ENCODE measurements around the gene HEATR1. TPM values are rescaled to one million over a fixed set of nuclear protein-coding genes. Genes with fewer than 3 reads are reported as not detected.

The HEATR1 gene
- total RNA-seq = 100 to 1,000 TPM; 101 to 106 TPM
- 14.2 TPM for polyA plus RNA-seq

- H3K4me1 ChIP-seq (ENCODE audit: insufficient read depth, low read length) = peaks cover 21% of the 10 kb centered on the region
- CTCF ChIA-PET = no interaction called here
- peak within 1 kb of the TSS; percentile 92 for H3K4me3 ChIP-seq (ENCODE audit: low read length)
- POLR2A ChIA-PET = interaction anchor here (0.5 to 1.1 kb wide), 5 partner anchors 13 to 338 kb away, joined by 3 to 5 read pairs (median 3); partner anchors contain the start of gene MTR
- peak within 1 kb of the TSS; percentile 80 to 98 (median 94) for H3K27ac Mint-ChIP-seq
- peak within 1 kb of the TSS; percentile 97 to 99 (median 99) for H3K4me3 Mint-ChIP-seq
- H3K36me3 ChIP-seq (ENCODE audit: insufficient read depth, low read length) = no peaks in the 10 kb centered on the region
- H3K9me3 ChIP-seq (ENCODE audit: low read length) = no peaks in the 10 kb centered on the region
- no peaks in the 10 kb centered on the region for H3K27me3 ChIP-seq (ENCODE audit: insufficient read depth, low read length, poor library complexity, severe bottlenecking)
- peak within 1 kb of the TSS; percentile 72 for H3K27ac ChIP-seq (ENCODE audit: low read depth, low read length)
- peaks cover 27 to 41% (median 36%) of the 10 kb centered on the region in 3 donors for H3K4me1 Mint-ChIP-seq
- H3K36me3 Mint-ChIP-seq = peaks cover 0 to 43% (median 1%) of the 10 kb centered on the region in 3 donors
- peak; percentile 78 to 87 (median 83) for DNase-seq
- peaks cover 14% of the 10 kb centered on the region in 2 donors for H3K27me3 Mint-ChIP-seq
- no peaks in the 10 kb centered on the region for H3K9me3 Mint-ChIP-seq
These were observed at the start of gene HEATR1 for GRCh38 chr1:236603991-236604904. Gene HEATR1 (minus strand): TSS chr1:236604516. CDS start chr1:236604095, 421 bp downstream.

GRCh38 chr1:236645016-236645680 is 40.8 kb upstream of the HEATR1 start:
- ChIA-PET CTCF (no interaction called here), POLR2A (no interaction called here)
- Mint-ChIP-seq H3K4me1 (no peaks in the 10 kb centered on the region), H3K9me3 (no peaks in the 10 kb centered on the region), H3K36me3 (no peaks in the 10 kb centered on the region), H3K27ac (peak overlapping the region in 1 of 8 donors; percentile 47), H3K4me3 (no peak overlapping the region), H3K27me3 (peaks cover 3 to 4% of the 10 kb centered on the region in 2 donors)
- H3K36me3 ChIP-seq (ENCODE audit: insufficient read depth, low read length) = no peaks in the 10 kb centered on the region
- H3K4me1 ChIP-seq (ENCODE audit: insufficient read depth, low read length) = no peaks in the 10 kb centered on the region
- no peak overlapping the region for H3K4me3 ChIP-seq (ENCODE audit: low read length)
- no peak for DNase-seq
- no peaks in the 10 kb centered on the region for H3K27me3 ChIP-seq (ENCODE audit: insufficient read depth, low read length, poor library complexity, severe bottlenecking)
- no peak overlapping the region for H3K27ac ChIP-seq (ENCODE audit: low read depth, low read length)
- H3K9me3 ChIP-seq (ENCODE audit: low read length) = no peaks in the 10 kb centered on the region

DNA sequence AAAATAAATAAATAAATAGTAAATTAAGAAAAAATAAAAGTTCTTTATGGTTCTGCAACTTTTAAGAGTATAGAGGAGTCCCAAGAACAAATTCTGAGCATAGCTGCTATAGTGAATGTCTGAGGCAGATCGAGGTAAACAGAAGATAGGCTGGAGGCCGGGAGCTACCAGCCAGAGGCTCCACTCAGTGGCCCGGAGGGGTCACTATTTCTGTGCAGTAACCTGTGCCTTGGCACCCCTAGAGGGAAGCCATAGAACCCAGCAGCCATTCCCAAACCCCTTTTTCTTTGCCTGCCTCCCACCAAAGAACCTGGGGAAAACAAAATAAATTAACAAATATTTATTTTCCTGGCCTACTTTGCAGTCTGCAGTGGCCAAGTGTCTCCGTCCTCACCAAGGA is 38.4 kb upstream of the HEATR1 start:
- H3K27me3 ChIP-seq (ENCODE audit: insufficient read depth, low read length, poor library complexity, severe bottlenecking) = no peaks in the 10 kb centered on the region
- Mint-ChIP-seq H3K27ac (no peak overlapping the region), H3K36me3 (no peaks in the 10 kb centered on the region), H3K4me1 (no peaks in the 10 kb centered on the region), H3K9me3 (no peaks in the 10 kb centered on the region), H3K27me3 (peaks cover 5 to 12% of the 10 kb centered on the region in 2 donors), H3K4me3 (no peak overlapping the region)
- DNase-seq = no peak
- CTCF ChIA-PET = no interaction called here
- H3K4me1 ChIP-seq (ENCODE audit: insufficient read depth, low read length) = no peaks in the 10 kb centered on the region
- no peaks in the 10 kb centered on the region for H3K9me3 ChIP-seq (ENCODE audit: low read length)
- no peak overlapping the region for H3K4me3 ChIP-seq (ENCODE audit: low read length)
- POLR2A ChIA-PET = no interaction called here
- H3K27ac ChIP-seq (ENCODE audit: low read depth, low read length) = no peak overlapping the region
- no peaks in the 10 kb centered on the region for H3K36me3 ChIP-seq (ENCODE audit: insufficient read depth, low read length)

GRCh38 chr1:236639686-236640085 is 35.4 kb upstream of the HEATR1 start:
- Mint-ChIP-seq H3K27ac (no peak overlapping the region), H3K9me3 (peaks cover 0 to 2% (median 0%) of the 10 kb centered on the region in 5 donors), H3K4me1 (no peaks in the 10 kb centered on the region), H3K36me3 (no peaks in the 10 kb centered on the region), H3K27me3 (peaks cover 12 to 28% of the 10 kb centered on the region in 2 donors), H3K4me3 (no peak overlapping the region)
- CTCF ChIA-PET = no interaction called here
- H3K27ac ChIP-seq (ENCODE audit: low read depth, low read length) = no peak overlapping the region
- no peaks in the 10 kb centered on the region for H3K4me1 ChIP-seq (ENCODE audit: insufficient read depth, low read length)
- no peaks in the 10 kb centered on the region for H3K27me3 ChIP-seq (ENCODE audit: insufficient read depth, low read length, poor library complexity, severe bottlenecking)
- no peaks in the 10 kb centered on the region for H3K36me3 ChIP-seq (ENCODE audit: insufficient read depth, low read length)
- POLR2A ChIA-PET = no interaction called here
- H3K9me3 ChIP-seq (ENCODE audit: low read length) = no peaks in the 10 kb centered on the region
- no peak for DNase-seq
- no peak overlapping the region for H3K4me3 ChIP-seq (ENCODE audit: low read length)

DNA sequence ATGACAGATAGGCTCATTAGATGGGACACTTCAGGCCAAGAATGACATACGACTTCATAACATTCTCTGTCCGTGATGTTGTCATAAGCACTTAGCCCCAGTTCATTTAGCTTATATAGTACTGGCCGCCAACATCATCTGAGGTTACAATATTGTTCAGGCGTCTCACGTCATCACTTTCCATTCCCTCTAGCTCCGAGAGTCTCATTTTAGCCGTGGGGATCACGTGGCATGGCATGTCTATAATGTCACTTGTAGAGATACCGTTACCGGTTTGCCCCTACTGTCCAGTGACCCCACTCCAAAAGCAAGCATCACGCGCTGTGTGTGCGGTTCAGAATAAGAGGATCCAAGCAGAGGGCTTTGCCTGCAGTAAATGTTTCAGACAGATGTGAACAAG is 34.6 kb upstream of the HEATR1 start:
- no peaks in the 10 kb centered on the region for H3K36me3 ChIP-seq (ENCODE audit: insufficient read depth, low read length)
- no peak for DNase-seq
- no peaks in the 10 kb centered on the region for H3K9me3 ChIP-seq (ENCODE audit: low read length)
- H3K27ac Mint-ChIP-seq = no peak overlapping the region
- H3K27me3 Mint-ChIP-seq = peaks cover 14 to 34% of the 10 kb centered on the region in 2 donors
- peaks cover 0 to 2% (median 0%) of the 10 kb centered on the region in 5 donors for H3K9me3 Mint-ChIP-seq
- POLR2A ChIA-PET = no interaction called here
- no peak overlapping the region for H3K4me3 ChIP-seq (ENCODE audit: low read length)
- H3K27me3 ChIP-seq (ENCODE audit: insufficient read depth, low read length, poor library complexity, severe bottlenecking) = no peaks in the 10 kb centered on the region
- H3K4me1 ChIP-seq (ENCODE audit: insufficient read depth, low read length) = no peaks in the 10 kb centered on the region
- no peak overlapping the region for H3K27ac ChIP-seq (ENCODE audit: low read depth, low read length)
- CTCF ChIA-PET = no interaction called here
- H3K4me3 Mint-ChIP-seq = no peak overlapping the region
- no peaks in the 10 kb centered on the region for H3K4me1 Mint-ChIP-seq
- H3K36me3 Mint-ChIP-seq = no peaks in the 10 kb centered on the region

GRCh38 chr1:236636017-236636416 is 31.7 kb upstream of the HEATR1 start:
- ChIA-PET POLR2A (no interaction called here), CTCF (no interaction called here)
- Histone ChIP-seq H3K4me1 (ENCODE audit: insufficient read depth, low read length) (no peaks in the 10 kb centered on the region), H3K27ac (ENCODE audit: low read depth, low read length) (no peak overlapping the region), H3K27me3 (ENCODE audit: insufficient read depth, low read length, poor library complexity, severe bottlenecking) (no peaks in the 10 kb centered on the region), H3K9me3 (ENCODE audit: low read length) (no peaks in the 10 kb centered on the region), H3K36me3 (ENCODE audit: insufficient read depth, low read length) (no peaks in the 10 kb centered on the region), H3K4me3 (ENCODE audit: low read length) (no peak overlapping the region)
- H3K27me3 Mint-ChIP-seq = peaks cover 14 to 43% of the 10 kb centered on the region in 2 donors
- no peak overlapping the region for H3K27ac Mint-ChIP-seq
- H3K4me1 Mint-ChIP-seq = no peaks in the 10 kb centered on the region
- H3K9me3 Mint-ChIP-seq = peaks cover 0 to 3% (median 0%) of the 10 kb centered on the region in 5 donors
- H3K4me3 Mint-ChIP-seq = no peak overlapping the region
- no peak for DNase-seq
- no peaks in the 10 kb centered on the region for H3K36me3 Mint-ChIP-seq

- Mint-ChIP-seq H3K27me3 (peaks cover 20 to 58% of the 10 kb centered on the region in 2 donors), H3K9me3 (peaks cover 0 to 8% (median 2%) of the 10 kb centered on the region in 5 donors), H3K4me1 (no peaks in the 10 kb centered on the region), H3K4me3 (no peak overlapping the region), H3K27ac (no peak overlapping the region), H3K36me3 (no peaks in the 10 kb centered on the region)
- H3K9me3 ChIP-seq (ENCODE audit: low read length) = no peaks in the 10 kb centered on the region
- no peak overlapping the region for H3K4me3 ChIP-seq (ENCODE audit: low read length)
- no peak for DNase-seq
- no peak overlapping the region for H3K27ac ChIP-seq (ENCODE audit: low read depth, low read length)
- no peaks in the 10 kb centered on the region for H3K27me3 ChIP-seq (ENCODE audit: insufficient read depth, low read length, poor library complexity, severe bottlenecking)
- POLR2A ChIA-PET = no interaction called here
- H3K4me1 ChIP-seq (ENCODE audit: insufficient read depth, low read length) = no peaks in the 10 kb centered on the region
- CTCF ChIA-PET = no interaction called here
- no peaks in the 10 kb centered on the region for H3K36me3 ChIP-seq (ENCODE audit: insufficient read depth, low read length)
These were observed 23.6 kb upstream of the HEATR1 start for GRCh38 chr1:236627727-236628408.

All from CD8-positive, alpha-beta memory T cell (primary cell).